Type B pancreatic cell (in vitro differentiated cells): ENCODE measurements around the gene PRIMA1. TPM values are rescaled to one million over a fixed set of nuclear protein-coding genes. Genes with fewer than 3 reads are reported as not detected.

Source experiments
- DNase-seq: peaks from one replicate; pipeline ENCODE4 v3.0.0; 2021; ENCODE audit warnings: mixed read lengths; ENCODE audit not compliant: unreplicated experiment; ENCODE audit errors: extremely low spot score
- H3K27ac Mint-ChIP-seq: 2 replicates; pipeline ENCODE4 v1.8.0; 2021; ENCODE audit warnings: mild to moderate bottlenecking, mixed read lengths
- H3K27me3 Mint-ChIP-seq: 2 replicates; pipeline ENCODE4 v1.8.0; 2021; ENCODE audit warnings: mixed read lengths
- H3K36me3 Mint-ChIP-seq: 2 replicates; pipeline ENCODE4 v1.8.0; 2021; ENCODE audit warnings: mixed read lengths
- H3K4me1 Mint-ChIP-seq: one replicate; pipeline ENCODE4 v1.8.0; 2021; ENCODE audit warnings: mixed read lengths; ENCODE audit not compliant: unreplicated experiment
- H3K4me3 Mint-ChIP-seq: 2 replicates; pipeline ENCODE4 v1.8.0; 2021; ENCODE audit warnings: mild to moderate bottlenecking, mixed read lengths
- H3K9me3 Mint-ChIP-seq: 2 replicates; pipeline ENCODE4 v1.8.0; 2021; ENCODE audit warnings: mixed read lengths
- total RNA-seq: library from RNA; stranded (reverse); gene quantifications from 2 replicates; pipeline ENCODE4 v1.2.1, GENCODE V29; 2021; ENCODE audit warnings: low replicate concordance
- TF ChIP-seq, protein P1 (sequence below): fragments of 200-600 bp; sonication (generic); conservative IDR thresholded peaks from 2 replicates; pipeline ENCODE4 v1.5.0; 2021; ENCODE audit warnings: antibody characterized with exemption, mild to moderate bottlenecking

The PRIMA1 gene
- total RNA-seq, 1 donor from 2014 or later = 1.7 TPM

- H3K36me3 Mint-ChIP-seq = no peaks in the 10 kb centered on the region
- peaks cover 10% of the 10 kb centered on the region for H3K27me3 Mint-ChIP-seq
- no peak overlapping the region for H3K4me3 Mint-ChIP-seq
- H3K4me1 Mint-ChIP-seq = no peaks in the 10 kb centered on the region
- no peak overlapping the region for H3K27ac Mint-ChIP-seq
- DNase-seq = no peak
- H3K9me3 Mint-ChIP-seq = no peaks in the 10 kb centered on the region
- TF ChIP-seq, protein P1, sequence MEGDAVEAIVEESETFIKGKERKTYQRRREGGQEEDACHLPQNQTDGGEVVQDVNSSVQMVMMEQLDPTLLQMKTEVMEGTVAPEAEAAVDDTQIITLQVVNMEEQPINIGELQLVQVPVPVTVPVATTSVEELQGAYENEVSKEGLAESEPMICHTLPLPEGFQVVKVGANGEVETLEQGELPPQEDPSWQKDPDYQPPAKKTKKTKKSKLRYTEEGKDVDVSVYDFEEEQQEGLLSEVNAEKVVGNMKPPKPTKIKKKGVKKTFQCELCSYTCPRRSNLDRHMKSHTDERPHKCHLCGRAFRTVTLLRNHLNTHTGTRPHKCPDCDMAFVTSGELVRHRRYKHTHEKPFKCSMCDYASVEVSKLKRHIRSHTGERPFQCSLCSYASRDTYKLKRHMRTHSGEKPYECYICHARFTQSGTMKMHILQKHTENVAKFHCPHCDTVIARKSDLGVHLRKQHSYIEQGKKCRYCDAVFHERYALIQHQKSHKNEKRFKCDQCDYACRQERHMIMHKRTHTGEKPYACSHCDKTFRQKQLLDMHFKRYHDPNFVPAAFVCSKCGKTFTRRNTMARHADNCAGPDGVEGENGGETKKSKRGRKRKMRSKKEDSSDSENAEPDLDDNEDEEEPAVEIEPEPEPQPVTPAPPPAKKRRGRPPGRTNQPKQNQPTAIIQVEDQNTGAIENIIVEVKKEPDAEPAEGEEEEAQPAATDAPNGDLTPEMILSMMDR = no peak
Measured at GRCh38 chr14:93719256-93719655, 69.0 kb downstream of the PRIMA1 start.

DNA sequence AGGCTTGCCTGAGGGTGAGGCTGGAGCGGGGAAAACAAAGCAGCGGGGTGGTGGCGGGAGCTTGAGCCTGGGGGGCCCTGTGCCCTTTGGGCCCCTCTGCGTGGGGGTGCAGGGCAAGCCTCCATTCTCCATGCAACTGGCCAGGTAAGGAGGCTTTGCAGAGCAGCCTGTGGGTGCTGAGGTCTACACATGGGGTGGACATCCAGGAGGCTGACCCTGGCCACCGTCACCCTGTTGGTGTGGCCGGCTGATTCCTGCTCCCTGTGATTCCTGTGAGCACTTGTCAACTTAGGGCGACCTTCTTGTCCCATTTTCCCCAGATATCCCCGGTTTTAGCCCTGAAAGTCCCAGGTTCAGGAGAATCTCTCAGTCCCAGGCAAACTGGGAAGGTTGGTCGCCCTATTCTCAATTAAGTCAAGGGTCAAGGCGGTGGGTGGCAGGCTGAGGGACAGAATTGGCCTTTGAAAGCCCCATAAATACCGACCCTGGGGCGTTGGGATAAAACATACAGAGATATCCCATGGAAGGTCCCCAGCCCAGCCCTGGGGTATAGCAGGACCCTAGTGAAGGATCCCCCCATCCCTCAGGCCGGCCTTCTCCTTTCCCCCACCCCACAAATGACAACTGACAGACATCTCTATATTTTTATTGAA is 70.5 kb downstream of the PRIMA1 start:
- peaks cover 16% of the 10 kb centered on the region for H3K27me3 Mint-ChIP-seq
- H3K9me3 Mint-ChIP-seq = no peaks in the 10 kb centered on the region
- H3K27ac Mint-ChIP-seq = no peak overlapping the region
- TF ChIP-seq, protein P1 = no peak
- no peak overlapping the region for H3K4me3 Mint-ChIP-seq
- no peaks in the 10 kb centered on the region for H3K36me3 Mint-ChIP-seq
- H3K4me1 Mint-ChIP-seq = no peaks in the 10 kb centered on the region
- no peak for DNase-seq

- TF ChIP-seq, protein P1 = no peak
- peaks cover 16% of the 10 kb centered on the region for H3K27me3 Mint-ChIP-seq
- no peak for DNase-seq
- no peak overlapping the region for H3K27ac Mint-ChIP-seq
- no peaks in the 10 kb centered on the region for H3K9me3 Mint-ChIP-seq
- no peaks in the 10 kb centered on the region for H3K4me1 Mint-ChIP-seq
- H3K4me3 Mint-ChIP-seq = no peak overlapping the region
- no peaks in the 10 kb centered on the region for H3K36me3 Mint-ChIP-seq
Measured at GRCh38 chr14:93716746-93717667, 71.3 kb downstream of the PRIMA1 start.

- H3K27me3 Mint-ChIP-seq = peaks cover 16% of the 10 kb centered on the region
- H3K27ac Mint-ChIP-seq = peak overlapping the region; percentile 46
- H3K4me1 Mint-ChIP-seq = no peaks in the 10 kb centered on the region
- TF ChIP-seq, protein P1 = no peak
- no peaks in the 10 kb centered on the region for H3K36me3 Mint-ChIP-seq
- no peak for DNase-seq
- H3K9me3 Mint-ChIP-seq = no peaks in the 10 kb centered on the region
- no peak overlapping the region for H3K4me3 Mint-ChIP-seq
Measured at GRCh38 chr14:93716002-93716745, 72.1 kb downstream of the PRIMA1 start.

- no peak overlapping the region for H3K4me3 Mint-ChIP-seq
- DNase-seq = no peak
- no peaks in the 10 kb centered on the region for H3K9me3 Mint-ChIP-seq
- H3K4me1 Mint-ChIP-seq = no peaks in the 10 kb centered on the region
- H3K27ac Mint-ChIP-seq = peak overlapping the region; percentile 46
- H3K27me3 Mint-ChIP-seq = peaks cover 16% of the 10 kb centered on the region
- H3K36me3 Mint-ChIP-seq = no peaks in the 10 kb centered on the region
- TF ChIP-seq, protein P1 = no peak
Measured at GRCh38 chr14:93715279-93715927, 72.9 kb downstream of the PRIMA1 start.
